Activated T-helper 1 cell treated with anti-CD3 and anti-CD28 coated beads, Interleukin-12 subunit alpha, Interleukin-12 subunit beta, Interleukin-2, Interleukin-4 antibody, amounts not matched to agents 30 ng/mL and 10 ng/mL and 1 ng/mL, durations not matched to agents 14 hours and 24 hours and 36 hours (primary cell): Measurements from ENCODE around the gene PLAAT1. TPM values are rescaled to one million over a fixed set of nuclear protein-coding genes. Genes with fewer than 3 reads are reported as not detected.
A peak's percentile ranks its signal among the peaks of the same experiment; 100 is the strongest.

Experiments
- DNase-seq: peaks from one replicate; pipeline ENCODE4 v3.0.0; 2021; ENCODE audit warnings: low spot score
- H3K27ac Mint-ChIP-seq: one replicate; pipeline ENCODE4 v1.8.0; 2021; ENCODE audit warnings: mild to moderate bottlenecking, mixed read lengths
- H3K27me3 Mint-ChIP-seq: one replicate; pipeline ENCODE4 v1.8.0; 2022; ENCODE audit warnings: mild to moderate bottlenecking, moderate library complexity, mixed read lengths; ENCODE audit not compliant: insufficient read depth
- H3K36me3 Mint-ChIP-seq: one replicate; pipeline ENCODE4 v1.8.0; 2021; ENCODE audit warnings: low read depth, mixed read lengths
- H3K4me1 Mint-ChIP-seq: one replicate; pipeline ENCODE4 v1.8.0; 2021; ENCODE audit warnings: low read depth, mixed read lengths
- H3K4me3 Mint-ChIP-seq: one replicate; pipeline ENCODE4 v1.8.0; 2021; ENCODE audit warnings: mild to moderate bottlenecking, moderate library complexity, mixed read lengths
- H3K9me3 Mint-ChIP-seq: one replicate; pipeline ENCODE4 v1.8.0; 2021; ENCODE audit warnings: mixed read lengths
- intact Hi-C: fragments of 100-400 bp; cut with micrococcal nuclease; formaldehyde crosslinking; loops from one replicate; pipeline ENCODE4 v1.15.1; 2024
- total RNA-seq: library from RNA; stranded (reverse); gene quantifications from 2 replicates; pipeline ENCODE4 v1.2.3, GENCODE V29; 2022

The PLAAT1 gene
- not detected in 2 replicates for total RNA-seq

DNA sequence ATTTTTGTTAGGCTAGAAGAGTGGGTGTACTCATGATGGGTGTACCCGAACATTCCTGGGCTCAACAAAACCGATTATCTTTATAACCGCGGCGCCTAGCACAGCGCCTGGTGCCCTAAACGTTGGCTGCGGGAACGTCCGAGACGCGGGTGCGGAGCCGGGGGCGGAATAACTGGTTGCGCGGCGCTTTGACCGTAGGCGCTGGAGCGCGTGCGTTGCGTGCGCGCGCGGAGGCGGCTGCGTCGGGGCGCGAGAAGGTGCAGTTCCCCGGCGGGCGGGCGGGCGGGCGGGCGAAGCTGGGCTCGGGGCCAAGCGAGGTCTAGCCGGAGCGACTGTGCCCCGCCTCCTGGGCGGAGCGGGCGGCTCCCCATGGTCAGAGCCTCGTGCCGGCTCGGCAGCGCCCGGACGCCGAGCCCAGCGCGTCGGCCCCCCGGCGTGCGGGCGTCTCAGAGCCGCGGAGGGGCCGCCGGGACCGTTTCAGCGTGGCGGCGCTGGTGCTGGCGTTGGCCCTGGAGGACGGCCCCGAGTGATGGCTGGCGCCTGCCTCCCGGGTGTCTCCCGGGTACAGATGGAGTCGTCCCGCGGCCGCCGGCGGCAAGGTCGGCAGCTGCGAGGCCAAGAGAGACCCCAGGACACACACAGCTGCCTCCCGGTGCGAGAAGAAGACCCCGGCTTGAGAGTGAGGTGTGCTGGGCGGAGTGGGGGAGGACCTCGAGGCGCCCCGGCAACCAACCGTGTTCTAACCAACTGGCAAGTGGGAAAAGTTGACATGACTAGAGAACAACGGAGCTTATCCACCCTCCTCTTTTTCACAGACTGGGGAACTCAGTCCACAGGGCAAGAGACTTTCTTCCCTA is at the start of gene PLAAT1:
TSS of gene PLAAT1 (plus strand) at position 373 of the 857 bp plus-strand sequence. CDS start 14,429 bp downstream, outside the sequence.
- no peak for DNase-seq
- Mint-ChIP-seq H3K27ac (no peak within 1 kb of the TSS), H3K4me1 (no peaks in the 10 kb centered on the region), H3K4me3 (peak within 1 kb of the TSS; percentile 30), H3K27me3 (peaks cover 42% of the 10 kb centered on the region), H3K9me3 (no peaks in the 10 kb centered on the region), H3K36me3 (no peaks in the 10 kb centered on the region)
- intact Hi-C loops: no loop called here

GRCh38 chr3:193194371-193194770 is 46.7 kb upstream of the PLAAT1 start:
- Mint-ChIP-seq H3K4me1 (no peaks in the 10 kb centered on the region), H3K36me3 (no peaks in the 10 kb centered on the region), H3K9me3 (no peaks in the 10 kb centered on the region), H3K27me3 (peaks cover 10% of the 10 kb centered on the region), H3K27ac (no peak overlapping the region), H3K4me3 (no peak overlapping the region)
- intact Hi-C loops: no loop called here
- DNase-seq: no peak

DNA sequence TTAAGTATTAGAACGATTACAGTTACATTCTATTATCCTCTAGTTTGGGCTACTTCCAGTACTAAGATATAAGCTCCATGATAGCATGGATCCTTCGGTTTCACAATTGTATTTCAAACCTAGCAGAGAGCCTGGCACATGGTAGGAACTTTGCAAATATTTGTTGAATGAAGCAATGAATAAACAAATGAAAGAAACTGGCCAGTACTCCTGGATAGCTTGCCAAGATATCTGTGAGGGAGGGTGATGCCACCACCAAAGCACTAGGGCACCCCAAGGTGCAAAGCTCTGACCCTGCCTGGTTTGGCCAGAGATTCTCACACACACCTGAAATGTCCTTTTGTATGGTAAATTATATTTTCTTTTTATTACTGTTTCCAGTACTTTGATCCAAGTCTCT is 44.3 kb upstream of the PLAAT1 start:
- H3K9me3 Mint-ChIP-seq: no peaks in the 10 kb centered on the region
- DNase-seq: no peak
- no peak overlapping the region for H3K4me3 Mint-ChIP-seq
- intact Hi-C loops: no loop called here
- no peak overlapping the region for H3K27ac Mint-ChIP-seq
- peaks cover 10% of the 10 kb centered on the region for H3K27me3 Mint-ChIP-seq
- H3K36me3 Mint-ChIP-seq: no peaks in the 10 kb centered on the region
- no peaks in the 10 kb centered on the region for H3K4me1 Mint-ChIP-seq

DNA sequence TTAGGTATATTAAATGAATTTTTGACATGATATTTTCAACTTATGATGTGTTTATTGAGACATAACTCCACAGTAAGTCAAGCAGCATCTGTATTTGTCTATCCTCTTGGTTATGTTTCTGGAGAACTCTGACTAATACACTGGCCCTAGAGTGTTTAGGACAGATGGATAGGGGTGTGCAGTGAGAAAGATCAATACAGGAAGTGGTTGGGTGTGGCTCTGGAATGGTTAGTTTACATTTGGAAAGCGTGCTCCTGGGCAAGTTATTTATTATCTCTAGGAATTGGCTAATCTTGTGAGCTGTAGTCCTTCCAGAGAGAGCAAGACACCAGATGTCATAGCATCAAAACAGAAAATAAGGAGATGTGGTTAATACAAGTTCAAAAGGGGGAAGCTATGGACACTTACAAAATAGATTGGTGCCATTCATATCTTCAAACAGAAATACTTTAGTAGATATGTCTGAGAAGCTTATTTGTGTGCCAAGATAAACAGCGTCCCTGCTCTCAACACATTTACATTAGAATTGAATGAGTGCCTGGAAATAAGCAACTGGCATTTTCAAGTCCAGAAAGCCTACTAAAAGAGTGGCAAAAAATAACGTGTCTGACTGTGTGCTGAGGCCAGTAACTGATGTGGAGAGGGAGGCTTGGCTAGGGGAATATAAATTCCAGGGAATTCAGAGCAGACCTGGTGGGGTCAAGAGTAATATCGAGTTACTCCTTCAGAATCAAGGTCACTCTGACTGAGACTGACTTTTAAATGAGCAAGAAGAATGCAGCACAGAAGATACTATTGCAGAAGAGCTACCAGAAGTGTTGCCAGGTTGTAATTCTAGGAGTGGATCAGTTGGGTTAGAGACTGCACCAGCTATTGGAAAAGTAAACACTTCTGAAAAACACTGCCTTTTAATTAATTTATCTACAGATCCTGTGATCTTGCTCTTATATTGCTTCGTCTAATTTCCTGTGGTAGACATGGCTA is 33.4 kb upstream of the PLAAT1 start:
- no peaks in the 10 kb centered on the region for H3K36me3 Mint-ChIP-seq
- H3K4me3 Mint-ChIP-seq: no peak overlapping the region
- intact Hi-C loops: no loop called here
- no peak overlapping the region for H3K27ac Mint-ChIP-seq
- no peaks in the 10 kb centered on the region for H3K9me3 Mint-ChIP-seq
- no peak for DNase-seq
- H3K4me1 Mint-ChIP-seq: no peaks in the 10 kb centered on the region
- H3K27me3 Mint-ChIP-seq: no peaks in the 10 kb centered on the region

DNA sequence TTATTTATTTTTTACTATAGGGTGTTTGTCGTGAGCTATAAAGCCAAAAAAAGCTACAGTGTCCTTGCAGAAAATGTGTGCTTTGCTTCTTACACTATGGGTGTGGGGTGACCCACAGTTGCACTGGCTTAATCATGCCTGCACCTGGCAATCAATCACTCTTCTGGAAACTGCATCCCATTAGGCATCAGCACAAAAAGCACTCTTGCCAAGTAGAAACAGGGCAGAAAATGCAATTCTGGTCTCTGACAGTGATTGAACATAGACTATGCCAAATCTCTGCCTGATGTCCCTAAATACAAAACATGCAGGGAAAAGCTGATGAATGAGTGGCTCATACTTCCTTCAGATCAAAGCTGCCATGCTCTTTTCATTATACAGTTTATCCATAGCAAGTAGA is 30.4 kb upstream of the PLAAT1 start:
- intact Hi-C loops: no loop called here
- no peak for DNase-seq
- H3K9me3 Mint-ChIP-seq: no peaks in the 10 kb centered on the region
- H3K36me3 Mint-ChIP-seq: no peaks in the 10 kb centered on the region
- H3K4me1 Mint-ChIP-seq: no peaks in the 10 kb centered on the region
- H3K27me3 Mint-ChIP-seq: no peaks in the 10 kb centered on the region
- no peak overlapping the region for H3K4me3 Mint-ChIP-seq
- no peak overlapping the region for H3K27ac Mint-ChIP-seq

DNA sequence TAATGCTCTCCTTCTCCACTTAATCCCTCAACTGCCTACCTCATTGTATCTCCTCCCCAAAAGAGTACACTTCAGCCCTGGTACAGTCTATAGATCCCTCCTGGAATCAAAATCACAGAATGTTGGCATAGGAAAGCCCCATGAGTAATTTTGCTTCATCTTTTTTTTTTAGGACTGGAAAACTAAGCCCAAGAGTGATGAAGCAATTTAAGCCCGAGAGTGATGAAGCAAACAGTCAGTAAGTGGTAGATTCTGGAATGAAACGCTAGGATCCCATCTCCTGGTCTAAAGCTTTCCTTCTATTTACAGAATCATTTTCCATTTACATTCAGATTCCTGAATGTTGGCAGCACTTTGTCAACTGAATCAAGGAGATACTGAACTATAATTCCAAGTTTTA is 29.8 kb upstream of the PLAAT1 start:
- H3K27me3 Mint-ChIP-seq: no peaks in the 10 kb centered on the region
- H3K36me3 Mint-ChIP-seq: no peaks in the 10 kb centered on the region
- no peak overlapping the region for H3K27ac Mint-ChIP-seq
- no peak overlapping the region for H3K4me3 Mint-ChIP-seq
- intact Hi-C loops: no loop called here
- no peaks in the 10 kb centered on the region for H3K9me3 Mint-ChIP-seq
- no peaks in the 10 kb centered on the region for H3K4me1 Mint-ChIP-seq
- DNase-seq: no peak

GRCh38 chr3:193211984-193212383 is 29.0 kb upstream of the PLAAT1 start:
- H3K4me3 Mint-ChIP-seq: no peak overlapping the region
- H3K27ac Mint-ChIP-seq: no peak overlapping the region
- no peaks in the 10 kb centered on the region for H3K4me1 Mint-ChIP-seq
- intact Hi-C loops: no loop called here
- no peak for DNase-seq
- H3K27me3 Mint-ChIP-seq: no peaks in the 10 kb centered on the region
- H3K9me3 Mint-ChIP-seq: no peaks in the 10 kb centered on the region
- no peaks in the 10 kb centered on the region for H3K36me3 Mint-ChIP-seq

DNA sequence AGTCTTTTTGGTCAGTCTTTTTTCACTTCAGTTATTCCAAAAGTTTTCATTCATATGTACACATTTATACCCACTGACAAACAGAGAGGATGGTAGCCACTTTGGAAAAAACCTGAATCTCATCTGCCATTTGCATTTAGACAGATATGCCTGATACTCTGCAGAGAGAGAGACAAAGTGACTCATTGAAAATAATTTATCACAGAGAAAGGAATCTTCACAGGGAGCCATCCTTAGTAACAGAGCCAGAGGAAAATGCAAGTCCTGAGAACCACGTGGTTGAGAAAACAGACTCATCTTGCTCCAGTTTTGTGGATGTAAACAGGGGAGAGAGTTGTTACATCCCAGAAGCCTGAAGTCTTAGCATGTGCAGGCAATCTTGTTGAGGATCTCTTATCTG is 28.2 kb upstream of the PLAAT1 start:
- Mint-ChIP-seq H3K36me3 (no peaks in the 10 kb centered on the region), H3K27ac (no peak overlapping the region), H3K4me1 (no peaks in the 10 kb centered on the region), H3K9me3 (no peaks in the 10 kb centered on the region), H3K4me3 (no peak overlapping the region), H3K27me3 (no peaks in the 10 kb centered on the region)
- no peak for DNase-seq
- intact Hi-C loops: no loop called here

- no peaks in the 10 kb centered on the region for H3K4me1 Mint-ChIP-seq
- H3K36me3 Mint-ChIP-seq: no peaks in the 10 kb centered on the region
- no peak overlapping the region for H3K4me3 Mint-ChIP-seq
- intact Hi-C loops: no loop called here
- H3K27me3 Mint-ChIP-seq: no peaks in the 10 kb centered on the region
- H3K27ac Mint-ChIP-seq: no peak overlapping the region
- no peaks in the 10 kb centered on the region for H3K9me3 Mint-ChIP-seq
- DNase-seq: no peak
Observed at GRCh38 chr3:193214445-193214844, 26.6 kb upstream of the PLAAT1 start.

GRCh38 chr3:193225302-193226125 is 15.5 kb upstream of the PLAAT1 start:
- Mint-ChIP-seq H3K27me3 (no peaks in the 10 kb centered on the region), H3K4me3 (no peak overlapping the region), H3K27ac (no peak overlapping the region), H3K4me1 (no peaks in the 10 kb centered on the region), H3K36me3 (no peaks in the 10 kb centered on the region), H3K9me3 (no peaks in the 10 kb centered on the region)
- intact Hi-C loops: no loop called here
- no peak for DNase-seq

GRCh38 chr3:193228206-193228605 is 12.8 kb upstream of the PLAAT1 start:
- Mint-ChIP-seq H3K4me3 (no peak overlapping the region), H3K27ac (no peak overlapping the region), H3K4me1 (no peaks in the 10 kb centered on the region), H3K27me3 (peaks cover 3% of the 10 kb centered on the region), H3K9me3 (no peaks in the 10 kb centered on the region), H3K36me3 (no peaks in the 10 kb centered on the region)
- intact Hi-C loops: no loop called here
- no peak for DNase-seq

GRCh38 chr3:193229851-193230420 is 11.1 kb upstream of the PLAAT1 start:
- Mint-ChIP-seq H3K4me3 (no peak overlapping the region), H3K27ac (no peak overlapping the region), H3K27me3 (peaks cover 9% of the 10 kb centered on the region), H3K9me3 (no peaks in the 10 kb centered on the region), H3K4me1 (no peaks in the 10 kb centered on the region), H3K36me3 (no peaks in the 10 kb centered on the region)
- DNase-seq: no peak
- intact Hi-C loops: no loop called here
